Urothelium cell line (cell line): Measurements from ENCODE around the gene LRRC53.
A peak's percentile ranks its signal among the peaks of the same experiment; 100 is the strongest.

ENCODE experiments used
- DNase-seq: peaks from one replicate; pipeline ENCODE4 v3.0.0; 2011; ENCODE audit warnings: low spot score, mixed read lengths
- FAIRE-seq: peaks from 2 replicates; lab custom pipeline; 2011; peaks lifted over from hg19 to GRCh38; lab: Jason Lieb, UNC

The LRRC53 gene

GRCh38 chr1:74434321-74434720 lies 78.1 kb downstream of the LRRC53 start:
- no peak for FAIRE-seq
- DNase-seq = no peak

- FAIRE-seq (no peak), DNase-seq (no peak)
Observed at GRCh38 chr1:74432325-74432724, 80.1 kb downstream of the LRRC53 start.

GRCh38 chr1:74431531-74431930 lies 80.9 kb downstream of the LRRC53 start:
- DNase-seq (no peak), FAIRE-seq (no peak)

- FAIRE-seq = no peak
- no peak for DNase-seq
Observed at GRCh38 chr1:74430342-74430934, 82.0 kb downstream of the LRRC53 start.

- DNase-seq (no peak), FAIRE-seq (no peak)
Observed at GRCh38 chr1:74429580-74429979, 82.8 kb downstream of the LRRC53 start.

GRCh38 chr1:74427681-74428080 lies 84.7 kb downstream of the LRRC53 start:
- no peak for FAIRE-seq
- DNase-seq = peak; percentile 3

GRCh38 chr1:74426208-74426937 lies 86.0 kb downstream of the LRRC53 start:
- no peak for DNase-seq
- FAIRE-seq = peak; percentile 40

- no peak for FAIRE-seq
- no peak for DNase-seq
Observed at GRCh38 chr1:74425676-74426075, 86.7 kb downstream of the LRRC53 start.

GRCh38 chr1:74423471-74423870 lies 88.9 kb downstream of the LRRC53 start:
- DNase-seq (no peak), FAIRE-seq (no peak)

- DNase-seq (no peak), FAIRE-seq (no peak)
Observed at GRCh38 chr1:74422421-74423292, 89.8 kb downstream of the LRRC53 start.

GRCh38 chr1:74420467-74420866 lies 91.9 kb downstream of the LRRC53 start:
- no peak for FAIRE-seq

More at GRCh38 chr1:74420467-74420866, 91.9 kb downstream of the LRRC53 start:
- DNase-seq = no peak
